HepG2 (cell line): ENCODE data around the gene ZNF593OS. TPM values are rescaled to one million over a fixed set of nuclear protein-coding genes. Genes with fewer than 3 reads are reported as not detected.

ENCODE experiments used
- EED ChIP-seq: sonication (generic); formaldehyde crosslinking; IDR thresholded peaks from 2 replicates; pipeline ENCODE4 v1.5.0; 2020; ENCODE audit warnings: mild to moderate bottlenecking, missing genetic modification reagents
- FOXC1 ChIP-seq: sonication (generic); formaldehyde crosslinking; IDR thresholded peaks from 2 replicates; pipeline ENCODE4 v1.8.0; 2022; ENCODE audit warnings: mild to moderate bottlenecking, missing genetic modification reagents, borderline replicate concordance
- GATA4 ChIP-seq: sonication (generic); IDR thresholded peaks from 2 replicates; pipeline ENCODE4 v1.6.1; 2016; ENCODE audit warnings: antibody characterized with exemption, low read depth, borderline replicate concordance
- HDAC6 ChIP-seq: fragments of 200-600 bp; sonication (generic); IDR thresholded peaks from 2 replicates; pipeline ENCODE4 v1.7.0; 2017; ENCODE audit warnings: mild to moderate bottlenecking, antibody characterized with exemption, low read length, low read depth
- HINFP ChIP-seq: sonication (generic); formaldehyde crosslinking; IDR thresholded peaks from 2 replicates; pipeline ENCODE4 v1.4.0; 2020; ENCODE audit warnings: low read depth, mild to moderate bottlenecking, missing genetic modification reagents
- HOXA5 ChIP-seq: sonication (generic); formaldehyde crosslinking; IDR thresholded peaks from 2 replicates; pipeline ENCODE4 v1.4.0; 2020; ENCODE audit warnings: missing genetic modification reagents
- KAT7 ChIP-seq: IDR thresholded peaks from 2 replicates; pipeline ENCODE4 v1.6.1; 2018; ENCODE audit warnings: borderline replicate concordance, missing compliant biosample characterization
- KLF11 ChIP-seq: IDR thresholded peaks from 2 replicates; pipeline ENCODE4 v1.6.1; 2016; ENCODE audit warnings: missing compliant biosample characterization
- KMT2B ChIP-seq: IDR thresholded peaks from 2 replicates; pipeline ENCODE4 v1.6.1; 2016; ENCODE audit warnings: missing genetic modification reagents, missing compliant biosample characterization
- MAF1 ChIP-seq: sonication (generic); formaldehyde crosslinking; IDR thresholded peaks from 2 replicates; pipeline ENCODE4 v1.5.0; 2020; ENCODE audit warnings: missing genetic modification reagents, borderline replicate concordance
- MYC ChIP-seq: sonication (generic); formaldehyde crosslinking; IDR thresholded peaks from 2 replicates; pipeline ENCODE4 v1.9.0; 2021; ENCODE audit warnings: missing genetic modification reagents, borderline replicate concordance
- NR3C1 ChIP-seq: sonication (generic); formaldehyde crosslinking; IDR thresholded peaks from 2 replicates; pipeline ENCODE4 v1.4.0; 2020; ENCODE audit warnings: missing genetic modification reagents
- POGZ ChIP-seq: sonication (generic); formaldehyde crosslinking; IDR thresholded peaks from 2 replicates; pipeline ENCODE4 v1.4.0; 2020; ENCODE audit warnings: mild to moderate bottlenecking, missing genetic modification reagents
- RBM39 ChIP-seq: fragments of 200-400 bp; formaldehyde crosslinking; IDR thresholded peaks from one replicate; pipeline ENCODE4 v1.6.1; 2018; ENCODE audit warnings: antibody characterized with exemption, mild to moderate bottlenecking, low read depth, low read length; ENCODE audit not compliant: poor library complexity, severe bottlenecking
- RXRB ChIP-seq: IDR thresholded peaks from 2 replicates; pipeline ENCODE4 v1.6.1; 2016; ENCODE audit warnings: borderline replicate concordance, missing genetic modification reagents, missing compliant biosample characterization
- ZBTB14 ChIP-seq: sonication (generic); formaldehyde crosslinking; IDR thresholded peaks from 2 replicates; pipeline ENCODE4 v1.4.0; 2020; ENCODE audit warnings: missing genetic modification reagents
- ZFP37 ChIP-seq: sonication (generic); formaldehyde crosslinking; IDR thresholded peaks from 2 replicates; pipeline ENCODE4 v1.4.0; 2020; ENCODE audit warnings: missing genetic modification reagents, borderline replicate concordance
- ZFX ChIP-seq: sonication (generic); formaldehyde crosslinking; IDR thresholded peaks from 2 replicates; pipeline ENCODE4 v1.4.0; 2020; ENCODE audit warnings: mild to moderate bottlenecking, low read depth, missing genetic modification reagents, moderate library complexity
- ZKSCAN1 ChIP-seq: fragments of 150-350 bp; IDR thresholded peaks from 2 replicates; pipeline ENCODE4 v1.6.1; 2014; ENCODE audit warnings: low read length
- ZNF251 ChIP-seq: sonication (generic); formaldehyde crosslinking; IDR thresholded peaks from 2 replicates; pipeline ENCODE4 v1.9.0; 2021; ENCODE audit warnings: mild to moderate bottlenecking, missing genetic modification reagents
- ZNF256 ChIP-seq: sonication (generic); formaldehyde crosslinking; conservative IDR thresholded peaks from 2 replicates; pipeline ENCODE4 v1.4.0; 2020; ENCODE audit warnings: missing genetic modification reagents
- ZNF260 ChIP-seq: sonication (generic); formaldehyde crosslinking; IDR thresholded peaks from 2 replicates; pipeline ENCODE4 v1.4.0; 2020; ENCODE audit warnings: missing genetic modification reagents, low read depth, mild to moderate bottlenecking, borderline replicate concordance
- ZNF263 ChIP-seq: sonication (generic); formaldehyde crosslinking; IDR thresholded peaks from 2 replicates; pipeline ENCODE4 v1.4.0; 2020; ENCODE audit warnings: missing genetic modification reagents
- ZNF549 ChIP-seq: sonication (generic); formaldehyde crosslinking; IDR thresholded peaks from 2 replicates; pipeline ENCODE4 v1.5.0; 2020; ENCODE audit warnings: missing genetic modification reagents
- ZNF563 ChIP-seq: sonication (generic); formaldehyde crosslinking; IDR thresholded peaks from 2 replicates; pipeline ENCODE4 v1.8.0; 2022; ENCODE audit warnings: mild to moderate bottlenecking, moderate library complexity, missing genetic modification reagents
- ZNF703 ChIP-seq: sonication (generic); formaldehyde crosslinking; IDR thresholded peaks from 2 replicates; pipeline ENCODE4 v1.5.1; 2020; ENCODE audit warnings: missing genetic modification reagents, mild to moderate bottlenecking, moderate library complexity, borderline replicate concordance
- ZNF766 ChIP-seq: sonication (generic); formaldehyde crosslinking; IDR thresholded peaks from 2 replicates; pipeline ENCODE4 v1.5.0; 2020; ENCODE audit warnings: missing genetic modification reagents, borderline replicate concordance
- polyA plus RNA-seq, 8 experiments: library from polyadenylated mRNA; depleted of rRNA in 3 of 8; stranded (reverse) in 7 of 8; unstranded in 1 of 8; fragments of >200 nt; fragmentation: Illumina TruSeq in 4 of 8; extraction: Trizol in 4 of 8; gene quantifications; 2 replicates each; pipeline versions ENCODE4 v1.2.1 to v1.2.3, GENCODE V29; 2011 to 2016; ENCODE audit warnings: low read depth in 4 of 8, missing spikeins in 1 of 8, mixed read lengths in 1 of 8; ENCODE audit not compliant: insufficient read depth in 1 of 8
- total RNA-seq, 5 experiments: library from RNA; depleted of rRNA; stranded (reverse); fragments of >200 nt; fragmentation: Illumina TruSeq; extraction: Trizol; gene quantifications; 2 replicates each; pipeline ENCODE4 v1.2.3, GENCODE V29; 2016; ENCODE audit warnings: low read depth in 1 of 5

ZNF593OS gene
- total and polyA plus RNA-seq, 2 of the 13 experiments (the other 11 are each of a cell fraction or from before 2014, with no cell fraction given), result not detected

DNA sequence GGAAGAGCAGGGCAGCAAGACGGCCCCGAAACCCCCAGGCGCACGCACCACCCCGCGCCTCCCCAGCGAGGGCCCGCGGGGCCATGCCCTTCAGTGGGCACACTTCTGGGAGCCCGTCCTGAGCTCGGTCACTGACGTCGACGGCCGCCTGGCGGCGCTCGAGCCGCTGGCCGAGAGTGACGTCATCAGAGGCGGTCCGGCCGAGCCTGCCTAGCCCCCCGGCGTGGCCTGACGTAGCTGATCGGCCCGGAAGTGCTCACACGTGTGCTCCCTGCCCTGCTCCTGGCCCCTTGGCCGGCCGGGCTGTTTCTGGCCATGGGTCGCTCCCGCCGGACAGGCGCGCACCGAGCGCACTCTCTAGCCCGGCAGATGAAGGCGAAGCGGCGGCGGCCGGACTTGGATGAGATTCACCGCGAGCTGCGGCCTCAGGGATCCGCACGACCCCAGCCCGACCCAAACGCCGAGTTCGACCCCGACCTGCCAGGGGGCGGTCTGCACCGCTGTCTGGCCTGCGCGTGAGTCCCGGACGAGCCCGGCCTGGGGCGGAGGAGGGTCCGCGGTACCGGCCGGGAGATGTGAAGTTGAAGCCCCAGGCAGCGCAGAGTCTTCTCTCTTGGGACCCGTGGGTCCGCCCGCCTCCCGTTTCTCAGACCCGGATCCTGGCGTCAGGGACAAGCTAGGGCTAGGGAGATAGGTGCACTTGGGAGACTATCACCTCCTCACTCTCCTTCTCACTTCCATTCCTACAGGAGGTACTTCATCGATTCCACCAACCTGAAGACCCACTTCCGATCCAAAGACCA, 1.8 kb downstream of the ZNF593OS start, which contains the start of gene ZNF593 (continued):
- TF ChIP-seq ZFX (CRISPR knock-in tag) (peak; percentile 88), ZKSCAN1 (no peak), HOXA5 (CRISPR knock-in tag) (peak; percentile 97), ZNF766 (CRISPR knock-in tag) (peak; percentile 90; the same call in 1 of the 2 replicates), ZNF563 (peak; percentile 81; the same call in 1 of the 2 replicates), ZNF251 (CRISPR knock-in tag) (no peak), NR3C1 (CRISPR knock-in tag) (no peak), RXRB (peak; percentile 71), ZNF549 (CRISPR knock-in tag) (no peak), MYC (CRISPR knock-in tag) (peak; percentile 99), ZNF263 (CRISPR knock-in tag) (peak; percentile 99), RBM39 (peak; percentile 59), HINFP (CRISPR knock-in tag) (peak; percentile 74; the same call in 1 of the 2 replicates), ZFP37 (CRISPR knock-in tag) (0 out of 2 replicates have a peak, but pooled peaks have one; percentile 67), ZBTB14 (CRISPR knock-in tag) (peak; percentile 68), POGZ (CRISPR knock-in tag) (peak; percentile 95), HDAC6 (no peak), ZNF256 (CRISPR knock-in tag) (0 out of 2 replicates have a peak, but pooled peaks have one; percentile 42), KAT7 (CRISPR knock-in tag) (peak; percentile 82; the same call in 1 of the 2 replicates), ZNF703 (CRISPR knock-in tag) (peak; percentile 71; the same call in 1 of the 2 replicates), MAF1 (CRISPR knock-in tag) (peak; percentile 80; the same call in 1 of the 2 replicates), KLF11 (CRISPR knock-in tag) (peak; percentile 72; the same call in 1 of the 2 replicates), FOXC1 (CRISPR knock-in tag) (peak; percentile 86), KMT2B (CRISPR knock-in tag) (peak; percentile 85), ZNF260 (CRISPR knock-in tag) (no peak), EED (CRISPR knock-in tag) (peak; percentile 67; the same call in 1 of the 2 replicates), GATA4 (peak; percentile 56; the same call in 1 of the 2 replicates)
